ENCODE measurements around the gene KRTAP10-1.
"Not testable (repeated sequence)": the region's sequence is repeated elsewhere in the genome, so short reads cannot be mapped to it uniquely, and the experiment has no call there.

Gene KRTAP10-1

GRCh38 chr21:44514746-44515358, 25.1 kb downstream of the KRTAP10-1 start:
- no peak for DNase-seq

GRCh38 chr21:44514218-44514520, 25.8 kb downstream of the KRTAP10-1 start:
- DNase-seq: no peak

- no peak for DNase-seq
These were observed 26.4 kb downstream of the KRTAP10-1 start for GRCh38 chr21:44513389-44514217.

- DNase-seq: no peak
These were observed 27.3 kb downstream of the KRTAP10-1 start for GRCh38 chr21:44512496-44513388.

GRCh38 chr21:44511938-44512275, 28.1 kb downstream of the KRTAP10-1 start:
- no peak for DNase-seq

- no peak for DNase-seq
These were observed 28.6 kb downstream of the KRTAP10-1 start for GRCh38 chr21:44511219-44511937.

- peak; percentile 83 for DNase-seq
These were observed 29.3 kb downstream of the KRTAP10-1 start for GRCh38 chr21:44510508-44511218.

GRCh38 chr21:44510109-44510507, 29.9 kb downstream of the KRTAP10-1 start:
- DNase-seq: no peak

GRCh38 chr21:44509539-44509938, 30.5 kb downstream of the KRTAP10-1 start:
- no peak for DNase-seq

GRCh38 chr21:44508711-44509445, 31.1 kb downstream of the KRTAP10-1 start:
- DNase-seq: no peak

GRCh38 chr21:44508426-44508710, 31.6 kb downstream of the KRTAP10-1 start:
- no peak for DNase-seq

GRCh38 chr21:44507673-44508425, 32.1 kb downstream of the KRTAP10-1 start:
- no peak for DNase-seq

GRCh38 chr21:44506279-44507255, 33.4 kb downstream of the KRTAP10-1 start:
- DNase-seq: no peak

- DNase-seq: no peak
These were observed 34.2 kb downstream of the KRTAP10-1 start for GRCh38 chr21:44505673-44506278.

- DNase-seq: no peak
These were observed 36.0 kb downstream of the KRTAP10-1 start for GRCh38 chr21:44503901-44504399.

GRCh38 chr21:44503006-44503889, 36.7 kb downstream of the KRTAP10-1 start:
- not testable (repeated sequence) for DNase-seq

- no peak for DNase-seq
These were observed 37.6 kb downstream of the KRTAP10-1 start for GRCh38 chr21:44502171-44502958.

Measured in activated CD4-positive, alpha-beta T cell treated with anti-CD3 and anti-CD28 coated beads for 48 hours (primary cell).